HL-60 (cell line): Measurements from ENCODE around the gene TGFBR3.
A peak's percentile ranks its signal among the peaks of the same experiment; 100 is the strongest.

Source experiments
- DNase-seq, 2 experiments: peaks; one replicate each; pipeline ENCODE4 v3.0.0-alpha.2; 2010 to 2020; ENCODE audit warnings: low read depth in 1 of 2, low spot score in 1 of 2
- H3K27ac ChIP-seq: fragments of 250-450 bp; sonication (Bioruptor Pico); replicated peaks from 2 replicates; pipeline ENCODE4 v1.5.1; 2020; ENCODE audit warnings: mild to moderate bottlenecking, moderate library complexity
- H3K27me3 ChIP-seq: fragments of 250-450 bp; sonication (Bioruptor Pico); 2 replicates; pipeline ENCODE4 v1.5.1; 2021; ENCODE audit warnings: mild to moderate bottlenecking, moderate library complexity; ENCODE audit not compliant: insufficient read depth, poor library complexity, severe bottlenecking
- H3K4me3 ChIP-seq: replicated peaks from 2 replicates; pipeline ENCODE4 v1.5.1; 2011; ENCODE audit warnings: mild to moderate bottlenecking, control low read depth, low read length; ENCODE audit not compliant: insufficient read depth
- GABPA ChIP-seq: IDR thresholded peaks from 2 replicates; pipeline ENCODE4 v1.6.1; 2012; ENCODE audit warnings: low read depth
- POLR2AphosphoS5 ChIP-seq: IDR thresholded peaks from 2 replicates; pipeline ENCODE4 v1.6.1; 2012; ENCODE audit warnings: low read depth
- SPI1 ChIP-seq: IDR thresholded peaks from 2 replicates; pipeline ENCODE4 v1.6.1; 2012; ENCODE audit warnings: low read depth, mild to moderate bottlenecking, borderline replicate concordance
- TF ChIP-seq, protein P1 (sequence below): IDR thresholded peaks from 2 replicates; pipeline ENCODE4 v1.6.1; 2012; ENCODE audit warnings: low read depth; ENCODE audit not compliant: insufficient replicate concordance
- TF ChIP-seq, protein P2 (sequence below): IDR thresholded peaks from one replicate; pipeline ENCODE4 v1.5.1; 2011; ENCODE audit warnings: low read length, control low read depth, inconsistent platforms; ENCODE audit not compliant: insufficient read depth

Gene TGFBR3

GRCh38 chr1:91765880-91766443 lies 120.0 kb downstream of the TGFBR3 start:
- TF ChIP-seq, protein P1, sequence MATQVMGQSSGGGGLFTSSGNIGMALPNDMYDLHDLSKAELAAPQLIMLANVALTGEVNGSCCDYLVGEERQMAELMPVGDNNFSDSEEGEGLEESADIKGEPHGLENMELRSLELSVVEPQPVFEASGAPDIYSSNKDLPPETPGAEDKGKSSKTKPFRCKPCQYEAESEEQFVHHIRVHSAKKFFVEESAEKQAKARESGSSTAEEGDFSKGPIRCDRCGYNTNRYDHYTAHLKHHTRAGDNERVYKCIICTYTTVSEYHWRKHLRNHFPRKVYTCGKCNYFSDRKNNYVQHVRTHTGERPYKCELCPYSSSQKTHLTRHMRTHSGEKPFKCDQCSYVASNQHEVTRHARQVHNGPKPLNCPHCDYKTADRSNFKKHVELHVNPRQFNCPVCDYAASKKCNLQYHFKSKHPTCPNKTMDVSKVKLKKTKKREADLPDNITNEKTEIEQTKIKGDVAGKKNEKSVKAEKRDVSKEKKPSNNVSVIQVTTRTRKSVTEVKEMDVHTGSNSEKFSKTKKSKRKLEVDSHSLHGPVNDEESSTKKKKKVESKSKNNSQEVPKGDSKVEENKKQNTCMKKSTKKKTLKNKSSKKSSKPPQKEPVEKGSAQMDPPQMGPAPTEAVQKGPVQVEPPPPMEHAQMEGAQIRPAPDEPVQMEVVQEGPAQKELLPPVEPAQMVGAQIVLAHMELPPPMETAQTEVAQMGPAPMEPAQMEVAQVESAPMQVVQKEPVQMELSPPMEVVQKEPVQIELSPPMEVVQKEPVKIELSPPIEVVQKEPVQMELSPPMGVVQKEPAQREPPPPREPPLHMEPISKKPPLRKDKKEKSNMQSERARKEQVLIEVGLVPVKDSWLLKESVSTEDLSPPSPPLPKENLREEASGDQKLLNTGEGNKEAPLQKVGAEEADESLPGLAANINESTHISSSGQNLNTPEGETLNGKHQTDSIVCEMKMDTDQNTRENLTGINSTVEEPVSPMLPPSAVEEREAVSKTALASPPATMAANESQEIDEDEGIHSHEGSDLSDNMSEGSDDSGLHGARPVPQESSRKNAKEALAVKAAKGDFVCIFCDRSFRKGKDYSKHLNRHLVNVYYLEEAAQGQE = no peak
- TF ChIP-seq, protein P2, sequence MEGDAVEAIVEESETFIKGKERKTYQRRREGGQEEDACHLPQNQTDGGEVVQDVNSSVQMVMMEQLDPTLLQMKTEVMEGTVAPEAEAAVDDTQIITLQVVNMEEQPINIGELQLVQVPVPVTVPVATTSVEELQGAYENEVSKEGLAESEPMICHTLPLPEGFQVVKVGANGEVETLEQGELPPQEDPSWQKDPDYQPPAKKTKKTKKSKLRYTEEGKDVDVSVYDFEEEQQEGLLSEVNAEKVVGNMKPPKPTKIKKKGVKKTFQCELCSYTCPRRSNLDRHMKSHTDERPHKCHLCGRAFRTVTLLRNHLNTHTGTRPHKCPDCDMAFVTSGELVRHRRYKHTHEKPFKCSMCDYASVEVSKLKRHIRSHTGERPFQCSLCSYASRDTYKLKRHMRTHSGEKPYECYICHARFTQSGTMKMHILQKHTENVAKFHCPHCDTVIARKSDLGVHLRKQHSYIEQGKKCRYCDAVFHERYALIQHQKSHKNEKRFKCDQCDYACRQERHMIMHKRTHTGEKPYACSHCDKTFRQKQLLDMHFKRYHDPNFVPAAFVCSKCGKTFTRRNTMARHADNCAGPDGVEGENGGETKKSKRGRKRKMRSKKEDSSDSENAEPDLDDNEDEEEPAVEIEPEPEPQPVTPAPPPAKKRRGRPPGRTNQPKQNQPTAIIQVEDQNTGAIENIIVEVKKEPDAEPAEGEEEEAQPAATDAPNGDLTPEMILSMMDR = no peak
- no peak for TF ChIP-seq SPI1
- no peak for TF ChIP-seq GABPA
- no peak for TF ChIP-seq POLR2AphosphoS5
- no peaks in the 10 kb centered on the region for H3K27me3 ChIP-seq
- H3K27ac ChIP-seq = no peak overlapping the region
- H3K4me3 ChIP-seq = no peak overlapping the region
- peak in 1 of 2 experiments; percentile 56 for DNase-seq

DNA sequence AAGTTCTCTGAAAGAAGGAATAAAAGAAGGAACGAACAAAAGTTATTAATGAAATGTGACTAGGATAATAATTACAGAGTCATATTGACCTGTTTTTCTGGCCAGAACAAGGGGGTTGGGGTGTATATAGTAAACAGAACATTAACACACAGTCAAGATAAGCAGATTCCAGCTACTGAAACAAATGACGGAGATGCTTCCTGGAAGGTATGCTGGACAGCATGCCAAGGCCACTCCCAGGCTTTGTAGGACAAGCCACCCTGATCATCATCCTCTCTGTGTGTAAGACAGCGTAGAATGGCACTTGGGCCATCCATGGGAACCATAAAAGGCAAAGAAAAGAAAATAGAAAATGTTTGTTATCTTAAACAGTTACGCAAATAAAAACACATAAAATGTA lies 120.7 kb downstream of the TGFBR3 start:
- Histone ChIP-seq H3K27ac (no peak overlapping the region), H3K27me3 (no peaks in the 10 kb centered on the region), H3K4me3 (no peak overlapping the region)
- DNase-seq = no peak
- TF ChIP-seq POLR2AphosphoS5 (no peak), SPI1 (no peak), GABPA (no peak)
- TF ChIP-seq, protein P2 = no peak
- TF ChIP-seq, protein P1 = no peak

- no peak for DNase-seq
- TF ChIP-seq, protein P2 = no peak
- Histone ChIP-seq H3K27me3 (no peaks in the 10 kb centered on the region), H3K4me3 (no peak overlapping the region), H3K27ac (no peak overlapping the region)
These were observed 121.4 kb downstream of the TGFBR3 start for GRCh38 chr1:91764471-91765115.

DNA sequence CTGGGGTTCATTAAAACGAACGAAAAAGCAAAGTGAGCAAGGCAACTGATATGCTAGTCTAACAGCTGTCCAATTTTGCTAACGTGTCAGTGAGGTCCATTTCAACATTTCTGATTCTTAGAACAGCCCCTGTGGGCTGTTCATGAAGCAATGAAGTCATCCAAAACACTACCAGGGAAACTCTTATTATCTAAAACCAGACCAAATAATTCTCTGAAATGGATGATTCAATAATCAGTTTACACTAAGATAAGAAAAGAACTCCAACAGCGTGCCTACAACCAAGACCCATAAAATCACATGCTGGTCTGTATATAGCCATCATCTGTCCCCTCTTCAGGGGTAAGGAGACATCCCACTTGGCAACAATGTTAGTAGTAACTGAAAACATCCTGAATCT lies 122.7 kb downstream of the TGFBR3 start:
- no peak for TF ChIP-seq GABPA
- TF ChIP-seq, protein P2 = no peak
- no peak for TF ChIP-seq POLR2AphosphoS5
- TF ChIP-seq SPI1 = no peak
- TF ChIP-seq, protein P1 = no peak
- Histone ChIP-seq H3K4me3 (no peak overlapping the region), H3K27me3 (no peaks in the 10 kb centered on the region), H3K27ac (no peak overlapping the region)
- no peak for DNase-seq
